GM12878 (cell line): ENCODE data around the gene POLR3K. TPM values are rescaled to one million over a fixed set of nuclear protein-coding genes. Genes with fewer than 3 reads are reported as not detected.

Source experiments
- ATAC-seq: fragments of 200-7000 bp; cut with Tn5 transposase; 3 replicates; pipeline ENCODE4 v1.9.1; 2020; ENCODE audit warnings: mild to moderate bottlenecking, moderate library complexity
- BruUV-seq: library from RNA; stranded (reverse); fragments of 400-500 nt; replicated peaks from 2 replicates; lab custom pipeline; 2021; lab: Mats Ljungman, UMichigan
- CTCF ChIA-PET: fragments of 300-600 bp; sonication (Branson Sonifier 250); formaldehyde crosslinking; extraction: SDS; loops from one replicate; lab custom pipeline; 2021; ENCODE audit warnings: inconsistent platforms; lab: Yijun Ruan, JAX
- POLR2A ChIA-PET: fragments of 350-600 bp; formaldehyde crosslinking; extraction: SDS; loops from one replicate; lab custom pipeline; 2021; ENCODE audit warnings: inconsistent platforms; lab: Charles Lee
- RAD21 ChIA-PET: fragments of 300-600 bp; sonication (Branson Sonifier 250); formaldehyde crosslinking; loops from one replicate; lab custom pipeline; 2023; ENCODE audit warnings: antibody characterized with exemption; ENCODE audit not compliant: unreplicated experiment; lab: Charles Lee
- SMC1A ChIA-PET: fragments of 300-600 bp; sonication (Branson Sonifier 250); formaldehyde crosslinking; loops from one replicate; lab custom pipeline; 2023; ENCODE audit not compliant: unreplicated experiment, uncharacterized antibody; lab: Charles Lee
- DNase-seq: peaks from one replicate; pipeline ENCODE4 v3.0.0-alpha.2; 2011; ENCODE audit warnings: low read depth, low spot score
- FAIRE-seq: peaks from 3 replicates; lab custom pipeline; 2011; peaks lifted over from hg19 to GRCh38; lab: Jason Lieb, UNC
- H2AFZ ChIP-seq: 2 replicates; pipeline ENCODE4 v1.6.0; 2011; ENCODE audit warnings: low read depth, low read length, control low read depth; ENCODE audit not compliant: control insufficient read depth
- H3K27ac ChIP-seq: 2 replicates; pipeline ENCODE4 v1.5.1; 2011; ENCODE audit warnings: control low read depth; ENCODE audit not compliant: control insufficient read depth, insufficient read depth
- H3K27me3 ChIP-seq, 2 experiments: replicated peaks in 1 of 2; 2 replicates each; pipeline versions ENCODE4 v1.6.0 to v1.6.1; 2011; ENCODE audit warnings: low read length in 1 of 2; ENCODE audit not compliant: control insufficient read depth in 2 of 2, insufficient read depth in 2 of 2
- H3K36me3 ChIP-seq, 2 experiments: 2 replicates each; pipeline ENCODE4 v1.5.1; 2011; ENCODE audit warnings: low read length in 1 of 2; ENCODE audit not compliant: control insufficient read depth in 2 of 2, insufficient read depth in 2 of 2
- H3K4me1 ChIP-seq: 2 replicates; pipeline ENCODE4 v1.6.1; 2011; ENCODE audit warnings: mild to moderate bottlenecking, low read length, moderate library complexity, mixed read lengths; ENCODE audit not compliant: control insufficient read depth, insufficient read depth
- H3K4me2 ChIP-seq: 2 replicates; pipeline ENCODE4 v1.6.0; 2011; ENCODE audit warnings: control low read depth; ENCODE audit not compliant: control insufficient read depth, insufficient read depth
- H3K4me3 ChIP-seq: fragments of 200-600 bp; sonication (generic); 2 replicates; pipeline ENCODE4 v1.5.1; 2016
- H3K79me2 ChIP-seq: 2 replicates; pipeline ENCODE4 v1.6.0; 2011; ENCODE audit warnings: low read length; ENCODE audit not compliant: control insufficient read depth, insufficient read depth
- H3K9ac ChIP-seq: 2 replicates; pipeline ENCODE4 v1.8.0; 2011; ENCODE audit warnings: low read length, control low read depth, mixed read lengths; ENCODE audit not compliant: control insufficient read depth, insufficient read depth
- H3K9me3 ChIP-seq: replicated peaks from 3 replicates; pipeline ENCODE4 v1.5.1; 2011; ENCODE audit warnings: mild to moderate bottlenecking, low read length; ENCODE audit not compliant: control insufficient read depth, insufficient read depth
- H4K20me1 ChIP-seq: 2 replicates; pipeline ENCODE4 v1.6.0; 2011; ENCODE audit not compliant: control insufficient read depth, insufficient read depth
- ATF3 ChIP-seq: IDR thresholded peaks from 2 replicates; pipeline ENCODE4 v1.6.1; 2011; ENCODE audit warnings: low read depth, mild to moderate bottlenecking, low read length, moderate library complexity, borderline replicate concordance; ENCODE audit errors: extremely low read depth
- CBX5 ChIP-seq: sonication (generic); IDR thresholded peaks from 2 replicates; pipeline ENCODE4 v1.6.1; 2016; ENCODE audit warnings: low read depth, moderate library complexity, mild to moderate bottlenecking, inconsistent platforms
- CREM ChIP-seq: IDR thresholded peaks from 2 replicates; pipeline ENCODE4 v1.6.1; 2014; ENCODE audit warnings: antibody characterized with exemption, low read depth
- CTCF ChIP-seq, 3 experiments: IDR thresholded peaks in 2 of 3; conservative IDR thresholded peaks in 1 of 3; 2 replicates each; pipeline ENCODE4 v1.5.1; 2011; ENCODE audit warnings: low read depth in 3 of 3, low read length in 3 of 3, mild to moderate bottlenecking in 3 of 3, control low read depth in 2 of 3, moderate library complexity in 2 of 3, inconsistent platforms in 1 of 3, mixed read lengths in 1 of 3; ENCODE audit not compliant: control insufficient read depth in 2 of 3, insufficient read depth in 1 of 3; ENCODE audit errors: extremely low read depth in 1 of 3
- EGR1 ChIP-seq, 2 experiments: IDR thresholded peaks; 1 replicate in 1 of 2; 2 replicates in 1 of 2; pipeline ENCODE4 v1.6.1; 2011 to 2012; ENCODE audit warnings: low read depth in 2 of 2, low read length in 2 of 2, borderline replicate concordance in 1 of 2, mild to moderate bottlenecking in 1 of 2, moderate library complexity in 1 of 2
- GATAD2B ChIP-seq: fragments of 450-650 bp; conservative IDR thresholded peaks from 2 replicates; pipeline ENCODE4 v1.6.1; 2017; ENCODE audit warnings: low read depth, mild to moderate bottlenecking, moderate library complexity
- HDAC6 ChIP-seq: fragments of 200-600 bp; sonication (generic); IDR thresholded peaks from one replicate; pipeline ENCODE4 v1.8.0; 2017; ENCODE audit warnings: antibody characterized with exemption; ENCODE audit not compliant: unreplicated experiment
- HSF1 ChIP-seq: fragments of 150-350 bp; IDR thresholded peaks from 2 replicates; pipeline ENCODE4 v1.6.1; 2014; ENCODE audit warnings: mild to moderate bottlenecking, low read depth, low read length
- JUNB ChIP-seq: IDR thresholded peaks from 2 replicates; pipeline ENCODE4 v1.6.1; 2016; ENCODE audit warnings: antibody characterized with exemption, mild to moderate bottlenecking
- KDM1A ChIP-seq: fragments of 200-600 bp; sonication (generic); IDR thresholded peaks from 2 replicates; pipeline ENCODE4 v1.6.1; 2016; ENCODE audit warnings: borderline replicate concordance
- MXI1 ChIP-seq: fragments of 150-350 bp; IDR thresholded peaks from 2 replicates; pipeline ENCODE4 v1.6.1; 2011; ENCODE audit warnings: low read depth, mild to moderate bottlenecking, inconsistent platforms, low read length, improper control_type of control experiment
- NFYA ChIP-seq: IDR thresholded peaks from 2 replicates; pipeline ENCODE4 v1.6.1; 2011; ENCODE audit warnings: low read depth, mild to moderate bottlenecking, low read length, improper control_type of control experiment, borderline replicate concordance
- PKNOX1 ChIP-seq: fragments of 450-650 bp; IDR thresholded peaks from 2 replicates; pipeline ENCODE4 v1.6.1; 2016; ENCODE audit warnings: mild to moderate bottlenecking
- RUNX3 ChIP-seq: IDR thresholded peaks from 2 replicates; pipeline ENCODE4 v1.6.1; 2012; ENCODE audit warnings: low read length, inconsistent platforms
- SREBF1 ChIP-seq: IDR thresholded peaks from 2 replicates; pipeline ENCODE4 v1.6.1; 2012; ENCODE audit warnings: mild to moderate bottlenecking, low read length
- SRF ChIP-seq, 2 experiments: IDR thresholded peaks; 2 replicates each; pipeline ENCODE4 v1.6.1; 2011; ENCODE audit warnings: low read depth in 2 of 2, low read length in 2 of 2, mild to moderate bottlenecking in 1 of 2, moderate library complexity in 1 of 2
- ZNF207 ChIP-seq: fragments of 450-650 bp; IDR thresholded peaks from 2 replicates; pipeline ENCODE4 v1.6.1; 2014; ENCODE audit warnings: antibody characterized with exemption, mild to moderate bottlenecking, borderline replicate concordance
- ZNF274 ChIP-seq: IDR thresholded peaks from one replicate; pipeline ENCODE4 v1.8.0; 2011; ENCODE audit not compliant: insufficient read length, insufficient read depth
- whole genome bisulfite sequencing: methylation state at CpG from one replicate; pipeline ENCODE4 v1.1.6; 2016; ENCODE audit warnings: low lambda C conversion rate; ENCODE audit not compliant: insufficient replicate concordance, insufficient coverage; ENCODE audit errors: missing lambda C conversion rate; 5-methylcytosine and 5-hydroxymethylcytosine counted together
- in situ Hi-C: fragments of 300-500 bp; cut with MboI; formaldehyde crosslinking; loops from 9 replicates; pipeline ENCODE4 v1.14.3; 2018; ENCODE audit warnings: mixed read lengths
- intact Hi-C: fragments of 100-400 bp; cut with micrococcal nuclease; formaldehyde crosslinking; loops from one replicate; pipeline ENCODE4 v1.14.2; 2022; ENCODE audit not compliant: unreplicated experiment
- polyA plus RNA-seq, 11 experiments: library from polyadenylated mRNA; depleted of rRNA in 4 of 11; unstranded in 6 of 11; stranded (reverse) in 5 of 11; fragments of >200 nt; fragmentation: Nextera tagmentation in 4 of 11; fragmentation: Illumina TruSeq in 1 of 11; extraction: Ambion mirVana in 4 of 11; extraction: Trizol in 1 of 11; gene quantifications; 1 replicate in 1 of 11; 2 replicates in 10 of 11; pipeline versions ENCODE4 v1.2.1 to v1.2.3, GENCODE V29; 2011 to 2016; ENCODE audit warnings: inconsistent platforms in 2 of 11, missing spikeins in 2 of 11, low read depth in 1 of 11
- total RNA-seq, 4 experiments: library from RNA; depleted of rRNA in 3 of 4; stranded (reverse); fragments of >200 nt in 3 of 4; fragmentation: Illumina TruSeq in 1 of 4; extraction: Trizol in 1 of 4; gene quantifications; 2 replicates each; pipeline versions ENCODE4 v1.2.1 to v1.2.3, GENCODE V29; 2013 to 2021

POLR3K gene
- total and polyA plus RNA-seq, 10 of the 15 experiments (the other 5 are each of a cell fraction or from before 2014, with no cell fraction given): 25.3 to 222 (median 64.0) TPM

GRCh38 chr16:96935-97381 is 43.5 kb upstream of the POLR3K start (continued):
- TF ChIP-seq ATF3 (peak; percentile 64; the same call in 1 of the 2 replicates), HSF1 (no peak), MXI1 (no peak), SRF (IDR thresholded peaks at IDR 0.05; ENCODE audit: low read depth in 2 of 2, low read length in 2 of 2) (no peak), SREBF1 (no peak), EGR1 (IDR thresholded peaks at IDR 0.05; ENCODE audit: borderline replicate concordance in 1 of 2, low read depth in 2 of 2, low read length in 2 of 2) (no peak), ZNF207 (peak; percentile 58; the same call in 1 of the 2 replicates), JUNB (no peak), ZNF274 (no peak)

- no peak for FAIRE-seq
- no peak for DNase-seq
- no TSS peak for BruUV-seq
- intact Hi-C loops: no loop called here
- ChIA-PET CTCF (interaction anchor here (1.1 to 7.9 kb wide), 7 partner anchors 10 to 267 kb away, joined by 5 to 319 read pairs (median 27); partner anchors contain the start of genes MPG and RHBDF1), RAD21 (interaction anchor here (6.5 kb wide), 1 partner anchor 30 kb away, joined by 132 read pairs; no protein-coding TSS in a partner anchor), POLR2A (interaction anchor here (1.3 to 3.2 kb wide), 3 partner anchors 18 to 29 kb away, joined by 3 to 18 read pairs (median 7); no protein-coding TSS in a partner anchor), SMC1A (interaction anchor here (0.7 to 5.7 kb wide), 4 partner anchors 10 to 88 kb away, joined by 3 to 77 read pairs (median 5); no protein-coding TSS in a partner anchor)
- H4K20me1 ChIP-seq: no peaks in the 10 kb centered on the region
- no peaks in the 10 kb centered on the region for H3K9me3 ChIP-seq
- no peaks in the 10 kb centered on the region for H3K79me2 ChIP-seq
- no peaks in the 10 kb centered on the region for H3K27me3 ChIP-seq
- peaks cover 11 to 12% of the 10 kb centered on the region in 2 experiments; a peak in 3 of 4 replicates for H3K36me3 ChIP-seq
- in situ Hi-C loops: no loop called here
- H2AFZ ChIP-seq: no peak overlapping the region
- H3K9ac ChIP-seq: no peak overlapping the region
- ATAC-seq: no peak
- H3K27ac ChIP-seq: no peak overlapping the region
- no peak overlapping the region for H3K4me2 ChIP-seq
- H3K4me3 ChIP-seq: no peak overlapping the region
- H3K4me1 ChIP-seq: no peaks in the 10 kb centered on the region
- 98% methylated on average over 5 of the region's 5 CpGs for WGBS
- no peak for TF ChIP-seq KDM1A
- no peak for TF ChIP-seq RUNX3
- no peak for TF ChIP-seq NFYA
- no peak for TF ChIP-seq GATAD2B
- TF ChIP-seq HDAC6: no peak
- TF ChIP-seq CBX5: no peak
- TF ChIP-seq CREM: no peak
- TF ChIP-seq CTCF (IDR thresholded peaks at IDR 0.05 in 2 of 3, conservative IDR thresholded peaks at IDR 0.05 in 1 of 3; ENCODE audit: control insufficient read depth in 2 of 3, extremely low read depth in 1 of 3, insufficient read depth in 1 of 3, low read depth in 3 of 3, low read length in 3 of 3): no peak
- no peak for TF ChIP-seq PKNOX1
Observed at GRCh38 chr16:94918-95265, 41.5 kb upstream of the POLR3K start.
